Suppressor macrophage treated with lipopolysaccharide for 1 hour (primary cell): ENCODE results near the gene KLHL2.
A peak's percentile ranks its signal among the peaks of the same experiment; 100 is the strongest.

Experiments used
- DNase-seq, 3 donors: peaks; one replicate each; pipeline ENCODE4 v3.0.0-alpha.2; 2020 to 2022

KLHL2 gene

GRCh38 chr4:165293927-165294649 lies 86.7 kb downstream of the KLHL2 start:
- DNase-seq, result no peak

- peak; percentile 6 to 36 (median 18) for DNase-seq
Measured at GRCh38 chr4:165294907-165295306, 87.5 kb downstream of the KLHL2 start.

GRCh38 chr4:165297626-165298025 lies 90.3 kb downstream of the KLHL2 start:
- DNase-seq, result no peak

- peak; percentile 62 to 72 (median 70) for DNase-seq
Measured at GRCh38 chr4:165299399-165300060, 92.2 kb downstream of the KLHL2 start.

- peak; percentile 12 to 31 (median 19) for DNase-seq
Measured at GRCh38 chr4:165301833-165302232, 94.5 kb downstream of the KLHL2 start.

- DNase-seq, result no peak
Measured at GRCh38 chr4:165302658-165303057, 95.3 kb downstream of the KLHL2 start.

- DNase-seq, result peak in 2 of 3 donors; percentile 73 to 74
Measured at GRCh38 chr4:165308166-165308565, 100.8 kb downstream of the KLHL2 start.

GRCh38 chr4:165308606-165309005 lies 101.2 kb downstream of the KLHL2 start:
- no peak for DNase-seq

GRCh38 chr4:165309456-165309855 lies 102.1 kb downstream of the KLHL2 start:
- no peak for DNase-seq

GRCh38 chr4:165312506-165312905 lies 105.1 kb downstream of the KLHL2 start:
- DNase-seq, result peak in 1 of 3 donors; percentile 28

- DNase-seq, result no peak
Measured at GRCh38 chr4:165319030-165319429, 111.7 kb downstream of the KLHL2 start.

- DNase-seq, result no peak
Measured at GRCh38 chr4:165319509-165319908, 112.1 kb downstream of the KLHL2 start.

- no peak for DNase-seq
Measured at GRCh38 chr4:165324236-165324917, 117.0 kb downstream of the KLHL2 start.

- no peak for DNase-seq
Measured at GRCh38 chr4:165324918-165325304, 117.5 kb downstream of the KLHL2 start.

- peak; percentile 28 to 42 (median 38) for DNase-seq
Measured at GRCh38 chr4:165325732-165326512, 118.6 kb downstream of the KLHL2 start.

- DNase-seq, result peak in 1 of 3 donors; percentile 16
Measured at GRCh38 chr4:165326831-165327210, 119.5 kb downstream of the KLHL2 start.

- peak; percentile 99 for DNase-seq
Measured at GRCh38 chr4:165327211-165328100, 120.1 kb downstream of the KLHL2 start, which contains the start of gene MSMO1. MSMO1 (plus strand) TSS chr4:165327669; CDS start chr4:165333371, 5,702 bp downstream.

- DNase-seq, result no peak
Measured at GRCh38 chr4:165328101-165328425, 120.7 kb downstream of the KLHL2 start.

- DNase-seq, result no peak
Measured at GRCh38 chr4:165328708-165329107, 121.3 kb downstream of the KLHL2 start.

GRCh38 chr4:165330071-165330470 lies 122.7 kb downstream of the KLHL2 start:
- no peak for DNase-seq

- no peak for DNase-seq
Measured at GRCh38 chr4:165330666-165331065, 123.3 kb downstream of the KLHL2 start.

GRCh38 chr4:165331359-165331758 lies 124.0 kb downstream of the KLHL2 start:
- DNase-seq, result no peak
